ENCODE results near the gene ELL.

The ELL gene

GRCh38 chr19:18431351-18432197 is 90.3 kb downstream of the ELL start:
- no peak for FAIRE-seq

- no peak for FAIRE-seq
These were observed 91.3 kb downstream of the ELL start for GRCh38 chr19:18430417-18431144.

- no peak for FAIRE-seq
These were observed 92.0 kb downstream of the ELL start for GRCh38 chr19:18429717-18430416.

GRCh38 chr19:18428787-18429674 is 92.8 kb downstream of the ELL start:
- no peak for FAIRE-seq

- no peak for FAIRE-seq
These were observed 93.6 kb downstream of the ELL start for GRCh38 chr19:18428173-18428786.

GRCh38 chr19:18427743-18428113 is 94.1 kb downstream of the ELL start:
- no peak for FAIRE-seq

GRCh38 chr19:18427080-18427742 is 94.7 kb downstream of the ELL start:
- no peak for FAIRE-seq

GRCh38 chr19:18426416-18426767 is 95.5 kb downstream of the ELL start:
- FAIRE-seq, result no peak

GRCh38 chr19:18425515-18426415 is 96.1 kb downstream of the ELL start:
- FAIRE-seq, result no peak

GRCh38 chr19:18424890-18425514 is 96.9 kb downstream of the ELL start:
- FAIRE-seq, result no peak

- FAIRE-seq, result no peak
These were observed 97.6 kb downstream of the ELL start for GRCh38 chr19:18424122-18424889.

GRCh38 chr19:18423258-18424020 is 98.4 kb downstream of the ELL start:
- FAIRE-seq, result no peak

- no peak for FAIRE-seq
These were observed 99.2 kb downstream of the ELL start for GRCh38 chr19:18422530-18423191.

GRCh38 chr19:18421371-18421959 is 100.4 kb downstream of the ELL start:
- FAIRE-seq, result no peak

- FAIRE-seq, result no peak
These were observed 100.9 kb downstream of the ELL start for GRCh38 chr19:18420930-18421329.

- FAIRE-seq, result no peak
These were observed 102.0 kb downstream of the ELL start for GRCh38 chr19:18419699-18420460.
